GM21528 (cell line): ENCODE measurements around the gene ZNF14.
A peak's percentile ranks its signal among the peaks of the same experiment; 100 is the strongest.
"Not testable (repeated sequence)": the region's sequence is repeated elsewhere in the genome, so short reads cannot be mapped to it uniquely, and the experiment has no call there.

Source experiments
- ATAC-seq: cut with Tn5 transposase; IDR thresholded peaks from one replicate; pipeline ENCODE4 v1.9.1; 2021; ENCODE audit warnings: mild to moderate bottlenecking, moderate library complexity; ENCODE audit not compliant: unreplicated experiment, low FRiP score

Gene ZNF14

GRCh38 chr19:19732579-19733501 is at the start of gene ZNF14:
Gene ZNF14 (minus strand): TSS chr19:19733112. CDS start chr19:19732958, 154 bp downstream.
- peak; percentile 99 for ATAC-seq

- not testable (repeated sequence) for ATAC-seq
Measured at GRCh38 chr19:19781791-19782190, 48.9 kb upstream of the ZNF14 start.

DNA sequence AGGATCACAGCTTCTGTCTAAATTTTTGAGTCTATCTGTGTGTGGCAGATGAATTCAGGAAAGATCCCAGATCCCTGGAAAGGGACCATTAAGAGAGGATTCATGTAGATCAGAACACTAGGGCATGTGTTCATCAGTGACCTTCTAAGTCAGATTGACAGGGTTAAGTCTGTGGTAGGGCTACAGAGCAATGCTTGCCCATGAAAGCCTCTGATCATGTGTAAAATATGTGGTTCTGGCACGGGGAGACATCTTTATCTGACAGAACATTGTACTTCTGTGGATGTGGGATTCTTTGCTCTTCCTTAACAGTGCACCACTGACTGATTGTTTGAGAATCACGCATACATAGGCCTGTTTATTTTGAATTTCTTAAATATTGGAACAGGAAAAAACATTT is 45.8 kb upstream of the ZNF14 start:
- no peak for ATAC-seq

- ATAC-seq: no peak
Measured at GRCh38 chr19:19777692-19778091, 44.8 kb upstream of the ZNF14 start.

- peak; percentile 97 for ATAC-seq
Measured at GRCh38 chr19:19776206-19777008, 43.5 kb upstream of the ZNF14 start.

DNA sequence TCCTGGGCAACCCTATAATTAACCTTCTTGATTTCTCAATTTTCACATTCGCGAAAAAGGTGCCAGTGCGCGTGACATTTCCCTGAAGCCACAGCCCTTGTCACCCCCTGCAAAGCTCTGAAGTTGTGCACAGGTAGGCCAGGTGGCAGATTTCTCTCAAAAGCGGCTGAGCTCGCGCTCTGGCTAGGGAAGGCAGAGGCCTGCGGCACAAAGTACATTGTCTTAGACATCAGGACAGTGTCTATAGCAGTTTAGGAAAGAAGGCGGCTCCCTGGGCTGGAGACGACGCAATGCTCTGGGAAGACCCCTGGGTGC is 42.9 kb upstream of the ZNF14 start:
- no peak for ATAC-seq

DNA sequence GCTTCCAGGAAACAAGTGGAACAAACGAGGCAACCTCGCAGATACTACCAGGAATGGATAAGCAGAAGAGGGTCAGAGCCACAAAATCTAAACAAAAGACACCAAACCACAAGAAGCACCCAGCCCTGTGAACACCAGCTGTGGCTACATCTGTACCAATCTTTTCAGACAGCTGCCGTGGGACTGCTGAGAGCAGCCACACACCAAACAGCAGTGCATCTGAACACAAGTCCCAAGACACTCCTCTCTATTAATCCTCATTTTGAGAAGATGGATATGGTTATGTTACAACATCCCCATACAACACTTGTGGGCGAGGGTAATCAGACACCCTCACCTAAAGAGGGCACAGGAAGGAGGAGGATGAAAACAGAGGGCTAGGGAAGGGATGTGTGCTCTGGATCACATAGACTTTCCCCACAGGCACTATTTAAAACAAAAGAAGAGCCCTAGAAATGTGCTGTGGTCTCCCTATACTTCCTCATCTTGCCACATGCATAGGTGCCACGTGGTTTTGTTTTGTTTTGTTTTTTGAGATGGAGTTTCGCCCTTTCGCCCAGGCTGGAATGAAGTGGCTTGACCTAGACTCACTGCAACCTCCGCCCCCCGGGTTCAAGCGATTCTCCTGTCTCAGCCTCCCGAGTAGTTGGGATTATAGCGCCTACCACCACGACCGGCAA is 41.6 kb upstream of the ZNF14 start:
- no peak for ATAC-seq

DNA sequence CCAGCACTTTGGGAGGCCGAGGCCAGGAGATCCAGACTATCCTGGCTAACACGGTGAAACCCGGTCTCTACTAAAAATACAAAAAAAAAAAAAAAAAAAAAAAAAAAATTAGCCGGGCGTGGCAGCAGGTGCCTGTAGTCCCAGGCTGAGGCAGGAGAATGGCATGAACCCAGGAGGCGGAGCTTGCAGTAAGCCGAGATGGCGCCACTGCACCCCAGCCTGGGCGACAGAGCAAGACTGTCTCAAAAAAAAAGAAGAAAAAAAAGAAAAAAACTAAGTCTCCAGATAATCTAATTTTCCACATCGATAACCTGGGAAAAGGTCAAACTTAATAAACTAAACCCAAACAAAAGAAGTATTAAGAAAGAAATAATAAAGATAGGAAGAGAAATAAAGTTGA is 39.1 kb upstream of the ZNF14 start:
- ATAC-seq: not testable (repeated sequence)

DNA sequence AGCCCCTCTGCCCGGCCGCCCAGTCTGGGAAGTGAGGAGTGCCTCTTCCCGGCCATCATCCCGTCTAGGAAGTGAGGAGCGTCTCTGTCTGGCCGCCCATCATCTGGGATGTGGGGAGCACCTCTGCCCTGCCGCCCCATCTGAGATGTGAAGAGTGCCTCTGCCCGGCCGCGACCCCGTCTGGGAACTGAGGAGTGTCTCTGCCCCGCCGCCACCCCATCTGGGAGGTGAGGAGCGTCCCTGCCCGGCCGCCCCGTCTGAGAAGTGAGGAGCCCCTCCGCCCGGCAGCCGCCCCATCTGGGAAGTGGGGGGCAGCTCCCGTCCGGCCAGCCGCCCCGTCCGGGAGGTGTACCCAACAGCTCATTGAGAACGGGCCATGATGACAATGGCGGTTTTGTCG is 37.1 kb upstream of the ZNF14 start:
- ATAC-seq: not testable (repeated sequence)

DNA sequence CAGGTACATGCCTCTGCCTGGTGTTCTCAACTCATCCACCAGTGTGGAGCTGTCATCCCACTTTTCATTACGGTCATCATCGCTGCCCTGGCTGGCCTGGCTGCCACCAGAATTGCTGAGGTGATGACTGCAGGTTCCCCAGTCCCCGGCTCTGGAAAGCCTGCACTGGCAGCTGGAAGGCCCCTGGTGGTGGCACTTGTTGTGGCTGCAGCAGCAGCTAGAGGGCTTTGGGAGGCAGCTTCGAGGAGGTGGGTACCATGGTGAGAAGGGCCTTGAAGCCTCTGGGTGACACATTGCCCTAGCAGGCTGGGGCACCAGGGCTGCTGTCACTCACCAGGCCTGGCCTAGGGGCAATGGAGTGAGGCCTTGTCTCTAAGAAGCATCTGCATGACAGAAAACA is 25.3 kb upstream of the ZNF14 start:
- ATAC-seq: no peak

GRCh38 chr19:19752760-19753403 is 20.0 kb upstream of the ZNF14 start:
- no peak for ATAC-seq

GRCh38 chr19:19751846-19752245 is 18.9 kb upstream of the ZNF14 start:
- no peak for ATAC-seq

DNA sequence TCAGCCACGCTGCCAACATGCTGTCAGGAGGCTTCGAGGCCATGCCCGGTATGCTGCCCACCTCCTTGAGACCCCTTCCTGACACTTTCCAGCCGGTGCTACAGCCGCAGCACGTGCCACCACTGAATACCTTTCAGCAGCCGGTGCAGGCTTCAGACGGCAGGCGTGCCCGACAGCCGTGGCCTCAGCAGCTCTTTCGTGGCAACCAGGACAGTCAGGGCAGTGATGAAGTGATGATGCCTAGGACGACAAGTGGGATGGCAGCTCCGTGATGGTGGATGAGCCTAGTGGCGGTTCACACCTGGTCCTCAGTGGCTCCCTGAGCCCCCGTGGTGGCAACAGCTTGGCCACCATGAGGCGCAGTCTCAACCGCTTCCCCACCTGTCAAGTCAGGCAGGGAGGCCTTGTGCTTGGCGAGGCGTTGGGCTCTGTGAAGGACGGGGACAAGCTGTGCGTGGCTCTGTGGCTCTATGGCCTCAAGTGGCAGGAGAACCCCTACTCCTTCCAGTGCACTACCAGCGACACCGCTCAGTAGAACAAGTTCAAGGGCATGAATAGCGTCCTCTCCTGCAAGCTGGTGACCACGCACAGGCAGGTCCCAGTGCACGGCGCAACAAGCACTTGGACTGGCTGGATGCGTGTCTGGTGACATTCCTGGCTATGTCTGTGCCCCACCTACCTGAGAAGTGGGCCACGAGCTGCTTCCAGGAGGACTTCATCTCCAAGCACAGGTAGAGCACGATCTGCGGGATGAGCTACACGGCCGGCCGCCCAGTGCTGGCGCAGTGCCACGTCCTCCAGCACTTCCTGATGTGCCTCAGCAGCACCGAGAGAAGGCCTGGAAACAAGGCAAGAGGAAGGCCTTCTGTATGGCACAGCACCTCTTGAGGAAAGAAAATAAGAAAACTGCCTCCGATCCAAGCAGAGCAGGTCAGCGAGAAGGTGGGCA is 18.2 kb upstream of the ZNF14 start:
- no peak for ATAC-seq

DNA sequence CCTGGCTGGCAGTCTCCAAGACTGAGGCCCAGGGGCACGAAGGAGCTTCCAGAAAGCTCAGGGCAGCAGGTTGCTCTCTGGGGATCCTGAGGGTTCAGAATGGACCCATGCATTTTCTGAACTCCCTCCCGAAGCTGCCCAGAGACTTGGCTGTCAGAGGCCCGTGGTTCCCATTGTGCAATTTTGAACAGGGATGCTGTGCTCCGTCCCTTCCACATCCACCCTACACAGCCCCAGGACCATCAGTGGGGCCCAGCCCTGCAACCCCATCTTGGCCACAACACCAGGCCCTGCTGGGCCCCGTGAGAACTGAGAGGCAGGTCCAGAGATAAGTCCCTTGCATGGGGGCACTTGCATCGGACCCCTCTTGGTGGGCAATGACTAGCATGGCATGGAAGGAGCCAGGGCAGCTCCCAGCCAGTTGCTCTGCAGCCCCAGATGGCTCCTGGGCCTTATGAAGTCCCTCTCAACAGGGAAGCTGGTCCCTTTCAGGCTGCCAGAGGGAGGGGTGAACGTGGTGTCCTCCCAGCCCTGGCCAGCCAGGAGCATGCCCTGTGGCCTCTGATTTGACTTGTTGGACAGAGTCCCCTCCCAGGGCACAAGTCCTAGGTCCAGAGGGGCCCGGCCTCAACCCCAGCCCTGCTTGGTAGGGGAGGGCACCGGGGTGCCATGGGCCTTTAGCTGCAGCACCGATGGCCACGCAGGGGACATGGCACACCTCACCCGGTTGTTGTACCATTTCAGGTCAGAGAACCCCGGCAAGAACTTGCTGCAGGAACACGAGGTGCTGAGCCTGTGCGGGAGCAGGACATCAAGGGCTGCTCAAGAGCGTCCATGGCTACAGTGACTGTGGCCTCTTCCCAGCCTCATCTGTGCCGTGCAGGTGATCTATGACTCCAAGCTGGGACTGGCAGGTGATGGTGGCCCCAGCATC is 17.3 kb upstream of the ZNF14 start:
- ATAC-seq: no peak

GRCh38 chr19:19749117-19749907 is 16.4 kb upstream of the ZNF14 start:
- ATAC-seq: no peak

- ATAC-seq: no peak
Measured at GRCh38 chr19:19748249-19748938, 15.5 kb upstream of the ZNF14 start.
